Eye (tissue), 1 donor: ENCODE results near the gene UCK2.
A peak's percentile ranks its signal among the peaks of the same experiment; 100 is the strongest.

Source experiments
- DNase-seq: peaks from one replicate; pipeline ENCODE4 v3.0.0-alpha.2; 2015

Gene UCK2

GRCh38 chr1:165945911-165946310 is 118.5 kb downstream of the UCK2 start:
- no peak for DNase-seq

DNA sequence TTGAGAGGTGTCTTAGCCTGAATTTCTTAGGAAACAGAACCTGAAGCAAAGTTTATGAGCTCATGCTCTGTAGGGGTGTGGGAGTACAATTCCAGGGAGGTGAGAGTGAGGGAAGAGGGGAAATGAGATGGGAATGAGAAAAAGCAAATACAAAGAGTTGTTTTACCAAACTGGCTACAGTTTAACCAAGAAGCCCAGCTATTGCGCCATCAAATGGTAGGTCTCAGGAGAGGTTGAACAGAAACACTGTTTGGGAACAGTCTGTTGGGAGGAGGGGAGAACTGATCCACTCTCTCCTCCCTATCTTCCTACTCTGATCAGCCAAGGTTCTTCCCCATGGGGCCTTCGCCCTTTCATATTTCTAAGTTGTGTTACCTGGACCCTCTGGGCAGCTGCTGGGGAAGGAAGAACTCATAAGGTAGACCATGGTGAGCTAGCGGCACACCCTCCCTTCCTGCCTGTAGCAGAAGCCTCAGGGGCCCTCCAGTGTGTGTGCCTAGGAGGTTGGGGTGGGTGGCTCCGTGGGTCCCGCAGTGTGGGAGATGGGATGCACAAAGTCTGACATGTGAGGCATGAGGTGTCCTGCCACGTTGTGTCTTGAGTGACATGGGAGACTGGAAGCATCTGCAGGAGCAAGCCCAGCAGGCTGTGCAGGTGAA is 120.5 kb downstream of the UCK2 start:
- no peak for DNase-seq

GRCh38 chr1:165949335-165950130 is 122.1 kb downstream of the UCK2 start:
- DNase-seq, result peak; percentile 53

- DNase-seq, result peak; percentile 71
Measured at GRCh38 chr1:165954940-165955339, 127.5 kb downstream of the UCK2 start.

DNA sequence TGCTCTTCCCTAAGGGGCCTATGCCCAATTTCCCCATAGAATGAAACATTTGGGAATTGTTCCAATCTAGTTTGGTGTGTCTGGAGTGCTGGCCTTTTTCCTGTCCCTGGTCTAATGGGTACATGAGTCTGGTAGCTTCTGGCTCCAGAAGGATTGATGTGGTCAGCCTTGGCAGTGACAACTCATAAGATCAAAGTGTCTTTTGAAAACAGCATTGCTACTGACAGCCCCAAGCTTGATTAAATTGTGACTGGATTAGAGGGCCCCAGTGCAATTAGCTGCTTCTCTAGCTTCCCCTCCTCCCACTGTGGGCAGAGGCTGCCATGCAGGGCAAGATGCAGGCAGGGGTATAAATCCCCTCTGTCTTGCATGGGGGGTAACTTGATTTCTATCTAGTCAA is 130.9 kb downstream of the UCK2 start:
- no peak for DNase-seq

DNA sequence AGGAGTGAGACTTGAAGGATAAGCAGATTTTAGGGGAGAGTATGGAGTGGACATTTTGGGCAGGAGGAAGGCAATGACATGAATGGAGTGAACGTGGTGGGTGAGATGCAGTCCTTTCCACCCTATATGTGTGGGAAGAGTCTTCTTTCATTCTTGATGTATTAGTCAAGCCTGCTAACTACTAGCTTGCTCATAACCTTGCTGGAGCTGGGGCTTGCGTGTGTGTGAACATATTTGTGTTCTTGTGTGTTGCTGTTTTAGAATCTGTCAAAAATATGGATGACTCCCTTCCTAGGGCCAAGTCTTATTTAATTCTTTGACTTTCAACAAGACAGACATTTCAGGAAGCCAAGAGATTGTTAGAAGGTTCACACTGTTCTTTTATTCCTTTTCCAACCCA is 132.7 kb downstream of the UCK2 start:
- no peak for DNase-seq

- DNase-seq, result no peak
Measured at GRCh38 chr1:165960881-165961280, 133.5 kb downstream of the UCK2 start.
